H1 (cell line): ENCODE data around the gene ATF7IP2. TPM values are rescaled to one million over a fixed set of nuclear protein-coding genes. Genes with fewer than 3 reads are reported as not detected.

Source experiments
- CBX5 ChIP-seq: fragments of 300-800, 300-1000 bp; sonication (generic); IDR thresholded peaks from 2 replicates; pipeline ENCODE4 v1.7.1; 2016; ENCODE audit warnings: antibody characterized with exemption, low read length, low read depth
- CHD2 ChIP-seq: IDR thresholded peaks from 2 replicates; pipeline ENCODE4 v1.6.1; 2012; ENCODE audit warnings: low read length, improper control_type of control experiment
- CHD7 ChIP-seq: fragments of 300-600 bp; sonication (generic); IDR thresholded peaks from 2 replicates; pipeline ENCODE4 v1.7.1; 2012; ENCODE audit warnings: low read length, moderate library complexity, mild to moderate bottlenecking, inconsistent platforms; ENCODE audit not compliant: insufficient replicate concordance
- EGR1 ChIP-seq: IDR thresholded peaks from 2 replicates; pipeline ENCODE4 v1.6.1; 2011; ENCODE audit warnings: low read depth, low read length, borderline replicate concordance
- FOSL1 ChIP-seq: IDR thresholded peaks from 2 replicates; pipeline ENCODE4 v1.6.1; 2011; ENCODE audit warnings: mild to moderate bottlenecking, low read depth, low read length, moderate library complexity; ENCODE audit not compliant: insufficient read depth
- GABPA ChIP-seq: IDR thresholded peaks from 2 replicates; pipeline ENCODE4 v1.6.1; 2011; ENCODE audit warnings: mild to moderate bottlenecking, low read length, moderate library complexity, borderline replicate concordance; ENCODE audit not compliant: insufficient read depth
- KDM1A ChIP-seq: fragments of 200-600, 300-600 bp; sonication (generic); IDR thresholded peaks from 2 replicates; pipeline ENCODE4 v1.7.1; 2016; ENCODE audit warnings: mild to moderate bottlenecking, low read length, borderline replicate concordance
- NRF1 ChIP-seq: IDR thresholded peaks from 2 replicates; pipeline ENCODE4 v1.6.1; 2011; ENCODE audit warnings: mild to moderate bottlenecking, low read depth, low read length, improper control_type of control experiment
- POLR2A ChIP-seq, 2 experiments: IDR thresholded peaks; 1 replicate in 1 of 2; 2 replicates in 1 of 2; pipeline ENCODE4 v1.6.1; 2011; ENCODE audit warnings: low read depth in 2 of 2, low read length in 2 of 2, mild to moderate bottlenecking in 2 of 2; ENCODE audit errors: control extremely low read depth in 1 of 2
- RXRA ChIP-seq: IDR thresholded peaks from 2 replicates; pipeline ENCODE4 v1.6.1; 2011; ENCODE audit warnings: low read depth, mild to moderate bottlenecking, low read length, moderate library complexity; ENCODE audit not compliant: insufficient read depth
- SAP30 ChIP-seq: fragments of 300-600 bp; sonication (generic); IDR thresholded peaks from 2 replicates; pipeline ENCODE4 v1.7.1; 2012; ENCODE audit warnings: low read length, moderate library complexity, mild to moderate bottlenecking, inconsistent platforms; ENCODE audit not compliant: insufficient read depth, insufficient replicate concordance
- SP1 ChIP-seq: IDR thresholded peaks from 2 replicates; pipeline ENCODE4 v1.6.1; 2011; ENCODE audit warnings: low read depth, low read length
- polyA plus RNA-seq, 7 experiments: library from polyadenylated mRNA; depleted of rRNA in 3 of 7; stranded (reverse) in 5 of 7; unstranded in 2 of 7; fragments of >200 nt in 5 of 7; fragments of 200-250 nt in 2 of 7; gene quantifications; 1 replicate in 5 of 7; 2 replicates in 1 of 7; 4 replicates in 1 of 7; pipeline versions ENCODE4 v1.2.1 to v1.2.3, GENCODE V29; 2011 to 2013; ENCODE audit warnings: missing spikeins in 2 of 7, mixed read lengths in 2 of 7
- total RNA-seq: library from RNA; stranded (reverse); fragmentation: NEBNext Ultra II Directional; extraction: Animal tissue kit (Norgen Biotek cat#: 25700); gene quantifications from 2 replicates; pipeline ENCODE4 v1.2.1, GENCODE V29; 2021

Gene ATF7IP2
- total and polyA plus RNA-seq, 2 of the 8 experiments (the other 6 are each of a cell fraction or from before 2014, with no cell fraction given) = 28.7 to 32.8 TPM

GRCh38 chr16:10405386-10405939 lies 19.6 kb downstream of the ATF7IP2 start (continued):
- no peak for TF ChIP-seq CHD7
- TF ChIP-seq GABPA = no peak
- no peak for TF ChIP-seq SAP30
- TF ChIP-seq FOSL1 = no peak
- TF ChIP-seq EGR1 = no peak
- no peak for TF ChIP-seq NRF1
- TF ChIP-seq CHD2 = no peak
- no peak for TF ChIP-seq RXRA
- TF ChIP-seq KDM1A = no peak
- TF ChIP-seq CBX5 = no peak
- TF ChIP-seq POLR2A (IDR thresholded peaks at IDR 0.05; ENCODE audit: control extremely low read depth in 1 of 2, low read depth in 2 of 2, low read length in 2 of 2) = no peak
- TF ChIP-seq SP1 = no peak
